ENCODE measurements around the gene MRPS18A.

DNA sequence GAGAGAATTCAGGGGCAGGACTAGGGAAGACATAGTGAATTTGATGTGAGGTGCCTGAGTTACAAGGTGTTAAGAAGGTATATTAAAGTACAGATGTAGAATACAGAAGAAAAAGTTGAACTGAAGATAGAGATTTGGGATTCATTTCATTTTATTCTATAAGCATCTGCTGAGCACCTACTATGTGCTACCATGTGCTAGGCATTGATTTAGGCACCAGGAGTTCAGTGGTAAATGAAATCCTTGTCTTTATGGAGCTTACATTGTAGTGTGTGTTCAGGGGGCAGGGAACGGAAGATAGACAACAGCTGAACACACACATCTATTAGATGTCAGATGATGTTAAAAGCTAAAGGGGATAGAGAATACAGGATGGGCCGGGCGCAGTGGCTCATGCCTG is 40.0 kb downstream of the MRPS18A start:
- TF ChIP-seq, protein P1, sequence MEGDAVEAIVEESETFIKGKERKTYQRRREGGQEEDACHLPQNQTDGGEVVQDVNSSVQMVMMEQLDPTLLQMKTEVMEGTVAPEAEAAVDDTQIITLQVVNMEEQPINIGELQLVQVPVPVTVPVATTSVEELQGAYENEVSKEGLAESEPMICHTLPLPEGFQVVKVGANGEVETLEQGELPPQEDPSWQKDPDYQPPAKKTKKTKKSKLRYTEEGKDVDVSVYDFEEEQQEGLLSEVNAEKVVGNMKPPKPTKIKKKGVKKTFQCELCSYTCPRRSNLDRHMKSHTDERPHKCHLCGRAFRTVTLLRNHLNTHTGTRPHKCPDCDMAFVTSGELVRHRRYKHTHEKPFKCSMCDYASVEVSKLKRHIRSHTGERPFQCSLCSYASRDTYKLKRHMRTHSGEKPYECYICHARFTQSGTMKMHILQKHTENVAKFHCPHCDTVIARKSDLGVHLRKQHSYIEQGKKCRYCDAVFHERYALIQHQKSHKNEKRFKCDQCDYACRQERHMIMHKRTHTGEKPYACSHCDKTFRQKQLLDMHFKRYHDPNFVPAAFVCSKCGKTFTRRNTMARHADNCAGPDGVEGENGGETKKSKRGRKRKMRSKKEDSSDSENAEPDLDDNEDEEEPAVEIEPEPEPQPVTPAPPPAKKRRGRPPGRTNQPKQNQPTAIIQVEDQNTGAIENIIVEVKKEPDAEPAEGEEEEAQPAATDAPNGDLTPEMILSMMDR (IDR thresholded peaks at IDR 0.05): no peak
- no peak for TF ChIP-seq POLR2A (IDR thresholded peaks at IDR 0.05)
